Vagina (tissue), 2 donors: ENCODE data around the gene GLYATL1B. TPM values are rescaled to one million over a fixed set of nuclear protein-coding genes. Genes with fewer than 3 reads are reported as not detected.
"Not testable (repeated sequence)": the region's sequence is repeated elsewhere in the genome, so short reads cannot be mapped to it uniquely, and the experiment has no call there.

ENCODE experiments used
- DNase-seq, 2 donors: peaks; one replicate each; pipeline ENCODE4 v3.0.0-alpha.2; 2017; ENCODE audit errors: extremely low spot score in 2 of 2
- H3K27ac ChIP-seq: fragments of 200-600 bp; sonication (generic); one replicate; pipeline ENCODE4 v1.5.1; 2019
- H3K27me3 ChIP-seq: fragments of 200-600 bp; sonication (generic); one replicate; pipeline ENCODE4 v1.5.1; 2019
- H3K36me3 ChIP-seq, 2 donors: fragments of 200-600 bp; sonication (generic); one replicate each; pipeline ENCODE4 v1.5.1; 2017 to 2019
- H3K4me1 ChIP-seq: fragments of 200-600 bp; sonication (generic); one replicate; pipeline ENCODE4 v1.5.1; 2019
- H3K4me3 ChIP-seq, 2 donors: fragments of 200-600 bp; sonication (generic); 1 replicate in 1 of 2; 2 replicates in 1 of 2; pipeline ENCODE4 v1.5.1; 2016 to 2019
- H3K9me3 ChIP-seq: fragments of 200-600 bp; sonication (generic); one replicate; pipeline ENCODE4 v1.5.1; 2019
- POLR2A ChIP-seq, 2 donors: fragments of 450-650 bp; IDR thresholded peaks; one replicate each; pipeline ENCODE4 v1.6.1; 2017; ENCODE audit warnings: antibody characterized with exemption in 2 of 2, mild to moderate bottlenecking in 2 of 2, moderate library complexity in 2 of 2
- POLR2AphosphoS5 ChIP-seq, 2 donors: sonication (generic); formaldehyde crosslinking; IDR thresholded peaks; one replicate each; pipeline ENCODE4 v1.9.0; 2017; ENCODE audit warnings: antibody characterized with exemption in 2 of 2, mild to moderate bottlenecking in 2 of 2, low read depth in 1 of 2; ENCODE audit not compliant: insufficient read depth in 1 of 2
- intact Hi-C: fragments of 100-400 bp; cut with DNase I; formaldehyde crosslinking; loops from one replicate; pipeline ENCODE4 v1.15.1; 2023
- total RNA-seq: library from RNA; depleted of rRNA; stranded (reverse); fragments of >200 nt; gene quantifications from one replicate; pipeline ENCODE4 v1.2.3, GENCODE V29; 2016
- TF ChIP-seq, protein P1 (sequence below), 3 experiments: fragments of 450-650 bp in 2 of 3; fragments of 200-600 bp in 1 of 3; sonication (generic) in 1 of 3; IDR thresholded peaks; one replicate each; pipeline ENCODE4 v1.5.1; 2017 to 2019; ENCODE audit warnings: antibody characterized with exemption in 3 of 3, mild to moderate bottlenecking in 2 of 3, moderate library complexity in 2 of 3

The GLYATL1B gene, protein sequence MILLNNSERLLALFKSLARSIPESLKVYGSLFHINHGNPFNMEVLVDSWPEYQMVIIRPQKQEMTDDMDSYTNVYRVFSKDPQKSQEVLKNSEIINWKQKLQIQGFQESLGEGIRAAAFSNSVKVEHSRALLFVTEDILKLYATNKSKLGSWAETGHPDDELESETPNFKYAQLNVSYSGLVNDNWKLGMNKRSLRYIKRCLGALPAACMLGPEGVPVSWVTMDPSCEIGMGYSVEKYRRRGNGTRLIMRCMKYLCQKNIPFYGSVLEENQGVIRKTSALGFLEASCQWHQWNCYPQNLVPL
- total RNA-seq: not detected

- H3K9me3 ChIP-seq, intact Hi-C loops, H3K36me3 ChIP-seq, H3K4me3 ChIP-seq, H3K27ac ChIP-seq, DNase-seq, H3K27me3 ChIP-seq, H3K4me1 ChIP-seq: not testable (repeated sequence)
These were observed at the start of gene GLYATL1B for GRCh38 chr11:59086007-59086406. GLYATL1B (plus strand) TSS chr11:59086307; CDS start chr11:59086307, 0 bp downstream.

GRCh38 chr11:59036542-59036941 lies 49.6 kb upstream of the GLYATL1B start:
- H3K4me3 ChIP-seq, H3K4me1 ChIP-seq, H3K27ac ChIP-seq, intact Hi-C loops, H3K9me3 ChIP-seq, DNase-seq, H3K27me3 ChIP-seq, H3K36me3 ChIP-seq: not testable (repeated sequence)

GRCh38 chr11:59037434-59037833 lies 48.7 kb upstream of the GLYATL1B start:
- not testable (repeated sequence) for H3K27ac ChIP-seq, H3K4me3 ChIP-seq

GRCh38 chr11:59040607-59041006 lies 45.5 kb upstream of the GLYATL1B start:
- H3K27ac ChIP-seq: no peak overlapping the region
- TF ChIP-seq POLR2A (IDR thresholded peaks at IDR 0.05) (no peak), POLR2AphosphoS5 (IDR thresholded peaks at IDR 0.05; ENCODE audit: insufficient read depth in 1 of 2, low read depth in 1 of 2) (no peak)
- TF ChIP-seq, protein P1, sequence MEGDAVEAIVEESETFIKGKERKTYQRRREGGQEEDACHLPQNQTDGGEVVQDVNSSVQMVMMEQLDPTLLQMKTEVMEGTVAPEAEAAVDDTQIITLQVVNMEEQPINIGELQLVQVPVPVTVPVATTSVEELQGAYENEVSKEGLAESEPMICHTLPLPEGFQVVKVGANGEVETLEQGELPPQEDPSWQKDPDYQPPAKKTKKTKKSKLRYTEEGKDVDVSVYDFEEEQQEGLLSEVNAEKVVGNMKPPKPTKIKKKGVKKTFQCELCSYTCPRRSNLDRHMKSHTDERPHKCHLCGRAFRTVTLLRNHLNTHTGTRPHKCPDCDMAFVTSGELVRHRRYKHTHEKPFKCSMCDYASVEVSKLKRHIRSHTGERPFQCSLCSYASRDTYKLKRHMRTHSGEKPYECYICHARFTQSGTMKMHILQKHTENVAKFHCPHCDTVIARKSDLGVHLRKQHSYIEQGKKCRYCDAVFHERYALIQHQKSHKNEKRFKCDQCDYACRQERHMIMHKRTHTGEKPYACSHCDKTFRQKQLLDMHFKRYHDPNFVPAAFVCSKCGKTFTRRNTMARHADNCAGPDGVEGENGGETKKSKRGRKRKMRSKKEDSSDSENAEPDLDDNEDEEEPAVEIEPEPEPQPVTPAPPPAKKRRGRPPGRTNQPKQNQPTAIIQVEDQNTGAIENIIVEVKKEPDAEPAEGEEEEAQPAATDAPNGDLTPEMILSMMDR (IDR thresholded peaks at IDR 0.05): no peak
- no peaks in the 10 kb centered on the region for H3K36me3 ChIP-seq
- no peaks in the 10 kb centered on the region for H3K27me3 ChIP-seq
- H3K4me3 ChIP-seq: no peak overlapping the region
- no peaks in the 10 kb centered on the region for H3K9me3 ChIP-seq
- DNase-seq: no peak
- H3K4me1 ChIP-seq: no peaks in the 10 kb centered on the region
- intact Hi-C loops: no loop called here

More at GRCh38 chr11:59037434-59037833, 48.7 kb upstream of the GLYATL1B start:
- H3K4me1 ChIP-seq, intact Hi-C loops, DNase-seq, H3K27me3 ChIP-seq, H3K36me3 ChIP-seq, H3K9me3 ChIP-seq: not testable (repeated sequence)

DNA sequence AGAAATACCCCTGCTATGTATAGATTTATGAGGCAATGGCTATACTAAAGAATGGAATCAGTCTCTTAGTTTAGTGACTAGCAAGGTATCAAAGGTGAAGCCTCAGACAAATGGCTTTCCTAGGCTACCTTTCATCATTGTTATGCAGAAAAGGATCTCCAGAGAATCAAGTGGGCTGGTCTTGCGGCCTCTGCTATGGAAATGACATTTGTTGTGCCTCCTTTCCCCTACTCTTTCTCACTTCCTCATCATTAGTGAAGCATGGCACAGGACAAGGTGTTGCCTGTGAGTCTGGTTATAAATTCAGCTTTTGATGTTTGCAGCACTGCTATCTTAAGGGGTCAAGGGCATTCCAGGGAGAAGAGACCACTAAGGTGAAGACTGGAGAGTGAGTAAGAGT lies 34.7 kb upstream of the GLYATL1B start:
- DNase-seq, H3K4me3 ChIP-seq, intact Hi-C loops, H3K27me3 ChIP-seq, H3K36me3 ChIP-seq, H3K4me1 ChIP-seq, H3K9me3 ChIP-seq, H3K27ac ChIP-seq: not testable (repeated sequence)

- H3K4me3 ChIP-seq, intact Hi-C loops, H3K27me3 ChIP-seq, H3K4me1 ChIP-seq, H3K27ac ChIP-seq, DNase-seq, H3K9me3 ChIP-seq, H3K36me3 ChIP-seq: not testable (repeated sequence)
These were observed 33.8 kb upstream of the GLYATL1B start for GRCh38 chr11:59052355-59052754.

DNA sequence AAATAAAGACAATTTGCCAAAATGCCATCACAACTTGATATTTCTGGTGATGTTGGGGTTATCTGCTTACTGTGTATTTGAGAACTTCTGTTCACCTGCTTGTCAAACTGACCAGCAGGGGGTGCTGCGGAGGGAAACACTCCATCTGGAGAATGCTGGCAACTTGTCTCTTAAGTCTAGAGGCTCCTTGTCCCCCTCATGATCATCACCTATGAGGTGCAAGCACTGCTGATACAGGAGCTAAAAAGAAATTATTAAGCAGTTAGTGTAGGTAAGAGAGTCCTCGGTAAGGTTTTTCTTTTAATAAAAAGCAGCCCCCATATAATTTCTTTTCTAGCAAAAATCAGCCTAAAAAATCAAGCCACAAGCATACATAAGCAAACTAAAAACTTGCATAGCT lies 32.7 kb upstream of the GLYATL1B start:
- no peak for DNase-seq
- TF ChIP-seq POLR2A (IDR thresholded peaks at IDR 0.05) (no peak), POLR2AphosphoS5 (IDR thresholded peaks at IDR 0.05; ENCODE audit: insufficient read depth in 1 of 2, low read depth in 1 of 2) (no peak)
- TF ChIP-seq, protein P1 (IDR thresholded peaks at IDR 0.05): peak in 2 of 3 experiments; percentile 18 to 36
- intact Hi-C loops: no loop called here
- Histone ChIP-seq H3K27me3 (no peaks in the 10 kb centered on the region), H3K4me3 (no peak overlapping the region), H3K4me1 (peaks cover 7% of the 10 kb centered on the region), H3K36me3 (no peaks in the 10 kb centered on the region), H3K27ac (no peak overlapping the region), H3K9me3 (no peaks in the 10 kb centered on the region)
